GM12892 (cell line): ENCODE measurements around the gene PRR12.

Experiments used
- POLR2A ChIP-seq: IDR thresholded peaks from 2 replicates; pipeline ENCODE4 v1.6.1; 2011; ENCODE audit warnings: low read depth, low read length, control low read depth
- POLR2AphosphoS5 ChIP-seq: IDR thresholded peaks from 2 replicates; pipeline ENCODE4 v1.6.1; 2011; ENCODE audit warnings: low read depth, low read length, control low read depth
- TAF1 ChIP-seq: IDR thresholded peaks from 2 replicates; pipeline ENCODE4 v1.6.1; 2011; ENCODE audit warnings: low read depth, mild to moderate bottlenecking, control low read depth, low read length, borderline replicate concordance

- no peak for TF ChIP-seq POLR2A
- TF ChIP-seq TAF1 = no peak
- no peak for TF ChIP-seq POLR2AphosphoS5
Measured at GRCh38 chr19:49660338-49660961, 69.5 kb downstream of the PRR12 start.
